Gastrocnemius medialis (tissue), 4 donors: ENCODE measurements around the gene AQP12A.

Experiments used
- CTCF ChIP-seq, 5 experiments: fragments of 450-650 bp in 3 of 5; fragments of 200-600 bp in 2 of 5; sonication (generic) in 2 of 5; IDR thresholded peaks in 4 of 5; conservative IDR thresholded peaks in 1 of 5; 1 replicate in 4 of 5; 2 replicates in 1 of 5; pipeline ENCODE4 v1.5.1; 2016 to 2019; ENCODE audit warnings: antibody characterized with exemption in 5 of 5, mild to moderate bottlenecking in 3 of 5, moderate library complexity in 3 of 5
- POLR2A ChIP-seq, 2 donors: fragments of 450-650 bp; IDR thresholded peaks; one replicate each; pipeline ENCODE4 v1.6.1; 2017; ENCODE audit warnings: antibody characterized with exemption in 2 of 2, mild to moderate bottlenecking in 2 of 2, moderate library complexity in 2 of 2

- TF ChIP-seq CTCF (IDR thresholded peaks at IDR 0.05 in 4 of 5, conservative IDR thresholded peaks at IDR 0.05 in 1 of 5) (no peak), POLR2A (IDR thresholded peaks at IDR 0.05) (no peak)
Observed at GRCh38 chr2:240689975-240690374, 1.7 kb upstream of the AQP12A start.
